Stimulated activated CD8-positive, alpha-beta memory T cell treated with anti-CD3 and anti-CD28 coated beads, Interleukin-7, amount 100 ng/mL, for 24 hours (primary cell): ENCODE measurements around the gene GRID1.
A peak's percentile ranks its signal among the peaks of the same experiment; 100 is the strongest.
"Not testable (repeated sequence)": the region's sequence is repeated elsewhere in the genome, so short reads cannot be mapped to it uniquely, and the experiment has no call there.

ENCODE experiments used
- DNase-seq: peaks from one replicate; pipeline ENCODE4 v3.0.0-alpha.2; 2020; ENCODE audit warnings: low read depth

Gene GRID1

DNA sequence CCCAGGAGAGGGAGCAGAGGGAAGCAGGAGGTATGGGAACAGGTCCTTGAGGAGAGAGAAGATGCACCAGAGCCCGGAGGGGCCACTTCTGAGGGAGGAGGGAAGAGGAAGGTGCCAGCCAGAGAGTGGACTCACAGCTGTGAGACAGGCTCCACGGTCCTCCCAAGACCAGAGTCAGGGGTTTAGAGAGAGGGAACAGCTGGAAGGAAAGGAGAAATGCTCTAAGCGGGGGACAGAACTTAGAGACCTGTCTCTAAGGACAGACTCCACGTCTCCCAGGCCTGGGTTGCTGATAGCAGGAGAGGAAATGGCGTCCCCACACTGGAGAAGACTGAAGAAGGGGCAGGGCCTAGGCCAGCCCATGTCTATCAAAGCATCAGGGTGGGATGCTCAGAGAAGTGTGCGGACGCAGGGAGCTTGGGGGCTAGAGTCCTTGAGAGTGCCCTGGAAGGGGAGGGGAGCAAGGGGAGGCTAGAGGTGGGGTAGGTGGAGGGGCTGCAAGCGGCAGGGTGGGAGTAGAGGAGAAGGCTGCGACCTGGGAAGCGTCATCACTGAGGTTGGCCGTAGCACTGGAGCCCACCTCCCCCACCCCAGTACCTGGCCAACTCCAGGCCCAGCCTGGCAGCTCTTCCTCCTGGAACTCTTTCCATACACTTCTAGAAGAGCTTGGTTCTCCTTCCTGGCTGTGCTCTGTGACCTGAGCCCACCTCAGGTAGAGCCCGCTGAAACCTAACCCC, 25.6 kb upstream of the GRID1 start:
- DNase-seq, result no peak

DNA sequence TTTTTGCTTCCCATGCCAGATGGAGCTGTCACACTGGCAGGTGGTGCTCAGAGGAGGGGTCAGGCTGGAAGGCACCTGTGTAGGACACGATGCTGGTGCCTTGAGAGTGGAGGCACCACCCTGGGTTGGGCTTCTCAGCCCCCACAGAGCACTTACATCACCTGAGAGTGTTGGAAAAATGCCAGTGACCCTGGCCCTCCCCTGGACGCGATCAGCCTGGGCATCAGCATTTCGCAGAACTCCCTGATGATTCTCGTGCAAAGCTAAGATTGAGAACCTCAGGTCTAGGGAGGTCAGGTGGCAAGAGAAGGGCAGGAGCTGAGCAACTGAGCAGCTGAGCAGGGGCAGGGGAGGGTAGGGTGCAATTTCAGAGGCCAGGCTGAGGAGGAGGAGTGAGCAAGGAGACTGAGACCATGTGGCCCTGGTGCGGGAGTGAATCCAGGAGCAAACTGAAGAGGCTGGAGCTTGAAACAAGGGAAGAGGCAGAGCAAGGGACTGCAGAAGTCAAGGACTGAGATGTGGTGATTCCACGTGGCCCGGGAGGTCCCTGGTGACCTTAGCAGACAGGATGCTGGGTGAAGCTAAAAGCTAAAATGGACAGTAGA, 24.7 kb upstream of the GRID1 start:
- DNase-seq, result no peak

DNA sequence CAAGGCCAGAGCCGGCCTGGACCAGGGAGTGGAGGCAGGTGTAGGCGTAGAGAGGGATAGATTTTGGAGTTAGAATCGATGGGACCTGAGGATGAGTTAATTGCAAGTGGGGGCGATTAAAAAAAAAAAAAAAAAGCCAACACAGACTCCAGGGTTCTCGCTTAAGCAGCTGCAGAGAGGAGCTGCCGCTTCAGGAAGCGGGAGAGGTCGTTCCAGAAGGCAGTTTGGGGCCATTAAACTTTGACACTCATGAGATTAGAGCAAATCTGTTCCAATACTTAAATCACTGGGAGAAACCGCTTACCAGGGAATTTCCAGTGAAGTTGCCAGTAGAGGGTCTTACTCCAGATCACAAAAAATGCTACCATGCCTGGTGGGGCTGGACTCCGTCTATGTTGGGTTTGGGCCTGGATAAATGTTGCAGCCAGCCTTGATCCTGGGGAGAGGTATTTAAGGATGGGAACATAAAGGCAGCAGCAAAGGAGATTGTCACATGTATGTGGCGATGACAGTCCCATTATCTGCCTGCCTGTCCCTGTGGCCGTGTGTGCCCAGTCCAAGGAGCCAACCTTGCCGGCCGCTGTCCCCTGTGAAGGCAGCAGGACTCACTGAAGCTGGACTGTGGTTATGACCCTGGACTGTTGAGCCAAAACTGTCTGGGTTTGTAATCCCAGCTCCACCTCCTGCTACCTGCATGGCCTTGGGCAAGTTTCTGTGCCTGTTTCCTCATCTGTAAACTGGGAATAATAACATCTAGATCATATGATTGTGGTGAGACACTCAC, 23.9 kb upstream of the GRID1 start:
- DNase-seq, result no peak

DNA sequence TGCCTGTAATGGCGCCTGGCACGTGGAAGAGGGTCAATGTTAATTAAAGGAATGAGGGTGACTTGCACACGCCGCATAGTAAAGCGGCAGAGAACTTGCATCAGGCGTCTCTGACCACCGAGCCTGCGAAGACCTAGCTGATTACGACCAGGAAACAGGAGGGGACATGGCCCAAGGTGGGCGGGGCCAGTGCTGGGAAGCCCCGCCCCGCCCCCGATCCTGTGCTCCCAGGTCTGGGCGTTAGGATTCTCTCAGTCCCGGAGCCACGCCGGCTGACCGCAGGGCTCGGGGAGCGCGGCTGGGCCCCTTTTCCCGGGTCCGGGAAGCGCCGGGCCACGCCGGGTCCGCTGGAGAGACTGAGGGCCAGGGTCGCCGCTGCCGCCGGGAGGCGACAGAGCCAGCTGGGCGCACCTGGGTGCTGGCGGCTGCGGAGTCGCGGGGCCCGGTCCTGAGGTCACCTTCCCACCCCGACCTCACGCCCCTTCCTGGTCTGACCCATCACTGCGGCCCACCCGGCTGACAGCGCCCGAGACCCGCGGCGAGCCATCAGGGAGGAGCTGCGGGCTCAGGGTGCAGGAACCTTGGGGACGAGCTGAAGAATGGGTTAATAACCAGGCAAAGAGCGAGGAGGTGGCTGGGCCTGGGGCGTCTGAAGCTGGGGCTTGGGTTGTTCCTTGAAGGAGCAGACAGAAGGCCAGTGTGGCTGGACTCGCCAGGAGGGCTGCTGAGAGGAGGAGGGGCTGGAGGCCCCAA, 23.0 kb upstream of the GRID1 start:
- DNase-seq, result no peak

DNA sequence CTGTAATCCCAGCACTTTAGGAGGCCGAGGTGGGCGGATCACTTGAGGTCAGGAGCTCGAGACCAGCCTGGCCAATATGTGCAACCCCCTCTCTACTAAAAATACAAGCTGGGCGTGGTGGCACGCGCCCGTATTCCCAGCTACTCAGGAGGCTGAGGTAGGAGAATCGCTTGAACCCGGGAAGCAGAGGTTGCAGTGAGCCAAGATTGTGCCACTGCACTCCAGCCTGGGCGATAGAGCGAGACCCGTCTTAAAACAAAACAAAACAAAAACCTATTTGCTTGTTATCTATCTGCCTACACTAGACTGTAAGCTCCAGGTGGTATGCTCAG, 22.5 kb upstream of the GRID1 start:
- DNase-seq, result not testable (repeated sequence)

DNA sequence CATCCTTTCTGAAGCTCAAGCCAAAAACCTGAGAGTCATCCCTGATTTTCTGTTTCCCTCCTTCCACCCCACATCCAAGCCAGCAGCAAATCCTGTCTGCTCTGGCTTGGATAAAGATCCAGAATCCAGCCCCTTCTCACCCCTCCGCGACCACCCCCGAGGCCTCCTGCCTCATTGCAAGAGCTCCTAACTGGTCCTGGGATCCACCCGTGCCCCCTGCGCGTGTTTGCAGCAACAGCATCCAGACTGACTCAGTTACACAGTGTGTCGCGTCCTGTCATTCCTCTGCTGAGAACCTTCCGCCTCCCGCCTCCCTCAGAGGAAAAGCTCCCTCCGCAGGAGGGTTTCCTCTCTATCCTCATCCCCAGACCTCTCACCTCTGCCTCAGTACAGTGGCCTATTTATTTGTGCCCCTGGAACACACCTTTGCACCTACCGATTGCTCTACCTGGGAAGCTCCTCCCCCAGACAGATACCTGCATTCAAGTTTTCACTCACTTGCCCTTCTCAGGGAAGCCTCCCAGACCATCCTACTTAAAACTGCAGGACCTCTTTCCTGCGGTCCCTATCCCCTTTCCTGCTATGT, 21.6 kb upstream of the GRID1 start:
- no peak for DNase-seq

DNA sequence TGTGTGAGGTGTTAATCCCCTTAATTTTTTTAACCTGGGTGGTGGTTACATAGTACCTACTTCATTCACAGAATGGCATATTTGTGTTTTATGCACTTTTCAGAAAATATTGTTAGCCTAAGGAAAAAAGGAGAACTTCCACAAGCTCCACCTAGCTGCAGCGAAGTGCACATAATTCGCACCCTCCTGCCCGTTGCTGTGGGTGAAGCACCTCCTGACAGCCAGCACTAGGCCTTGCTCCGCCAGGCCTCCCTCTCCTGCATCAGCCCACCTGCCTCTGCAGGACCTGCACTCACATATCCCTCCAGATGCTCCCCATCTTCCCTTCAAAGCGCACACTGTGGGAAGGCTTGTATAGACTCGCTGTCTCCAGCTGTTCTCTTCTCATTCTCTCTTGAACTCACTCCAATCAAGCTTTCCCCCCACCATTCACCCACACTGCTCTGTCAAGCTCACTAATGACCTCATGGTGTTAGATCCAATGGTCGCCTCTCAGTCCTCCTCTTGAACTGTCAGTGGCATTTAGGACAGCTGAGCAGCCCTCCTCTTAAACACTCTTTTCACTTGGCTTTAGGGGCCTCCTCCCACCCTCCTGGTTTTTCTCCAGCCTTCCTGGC, 20.7 kb upstream of the GRID1 start:
- no peak for DNase-seq

DNA sequence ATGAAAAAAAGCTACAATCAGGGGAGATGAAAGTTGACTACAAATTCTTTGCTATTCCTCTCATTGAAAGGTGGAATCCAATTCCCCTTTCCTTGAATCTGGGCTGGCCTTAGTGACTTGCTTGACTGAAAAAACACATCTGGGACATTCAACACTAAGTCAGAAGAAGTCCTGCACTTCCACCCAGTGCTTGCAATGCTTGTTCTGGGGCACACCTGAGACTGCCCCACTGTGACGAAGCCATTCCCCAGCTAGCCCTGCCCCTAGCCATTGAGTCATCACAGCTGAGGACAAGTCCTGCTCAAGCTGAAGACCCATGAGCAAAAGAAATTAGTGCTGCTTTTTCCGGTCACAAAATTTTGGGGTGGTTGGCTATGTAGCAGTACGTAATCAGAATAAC, 19.2 kb upstream of the GRID1 start:
- no peak for DNase-seq

DNA sequence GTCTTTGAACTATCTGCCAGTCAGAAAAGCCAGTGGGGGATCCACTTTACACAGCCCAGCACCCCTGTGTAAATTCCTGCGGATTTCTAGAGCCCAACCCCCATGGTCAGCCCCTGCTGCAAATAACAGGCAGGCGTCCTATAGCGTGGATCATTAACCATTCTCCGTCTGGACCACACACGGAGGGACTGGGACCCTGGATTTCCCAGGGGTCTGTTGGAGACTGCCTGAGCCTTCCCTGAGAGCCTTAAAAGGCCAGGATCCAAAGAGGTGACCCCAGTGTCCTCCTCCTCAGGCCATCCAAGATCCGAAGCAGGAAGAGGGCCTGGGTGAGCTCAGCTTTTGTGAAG, 11.2 kb upstream of the GRID1 start:
- no peak for DNase-seq

DNA sequence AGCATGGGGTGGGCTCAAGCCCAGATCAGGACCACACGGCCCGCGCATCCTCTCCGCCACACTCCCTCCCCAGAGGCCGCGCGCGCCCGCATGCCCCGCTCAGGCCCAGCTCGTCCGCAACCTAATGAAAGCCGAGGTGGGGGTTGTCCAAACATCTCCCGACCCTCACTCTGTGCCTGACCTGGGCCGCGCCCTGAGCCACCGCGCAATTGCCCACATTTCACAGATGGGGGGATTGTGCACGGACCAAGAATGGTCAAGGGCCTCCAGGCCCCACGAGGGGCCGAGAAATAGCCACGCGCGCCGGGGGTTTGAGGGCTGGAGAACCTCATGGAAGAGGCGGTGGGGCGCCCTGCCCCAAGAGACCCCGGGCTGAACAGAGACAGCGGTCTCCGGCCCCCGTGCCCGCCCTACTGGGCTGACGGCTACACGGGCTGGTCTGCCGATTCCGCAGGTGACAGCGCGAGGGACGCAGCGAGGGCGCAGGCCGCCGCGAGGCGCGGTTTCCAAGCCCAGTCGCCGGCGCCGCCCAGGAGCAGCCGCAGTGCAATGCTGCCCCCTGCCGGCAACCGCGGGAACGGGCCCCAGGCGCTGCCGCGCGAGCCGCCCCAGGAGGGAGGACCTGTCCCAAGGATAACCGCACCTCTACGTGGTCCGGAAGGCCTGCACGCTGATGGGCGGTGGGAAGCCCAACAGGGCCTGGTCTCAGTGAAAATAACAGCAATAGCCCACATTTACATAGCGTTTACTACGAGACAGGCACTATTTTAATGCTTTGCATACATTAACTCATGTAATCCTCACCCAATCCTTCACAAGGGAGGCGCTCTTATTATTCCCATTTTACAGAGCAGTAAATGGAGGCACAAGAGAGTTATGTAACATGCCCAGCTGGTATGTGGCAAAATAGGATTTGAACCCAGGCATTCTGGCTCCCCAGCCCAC, 10.5 kb upstream of the GRID1 start:
- peak; percentile 73 for DNase-seq

DNA sequence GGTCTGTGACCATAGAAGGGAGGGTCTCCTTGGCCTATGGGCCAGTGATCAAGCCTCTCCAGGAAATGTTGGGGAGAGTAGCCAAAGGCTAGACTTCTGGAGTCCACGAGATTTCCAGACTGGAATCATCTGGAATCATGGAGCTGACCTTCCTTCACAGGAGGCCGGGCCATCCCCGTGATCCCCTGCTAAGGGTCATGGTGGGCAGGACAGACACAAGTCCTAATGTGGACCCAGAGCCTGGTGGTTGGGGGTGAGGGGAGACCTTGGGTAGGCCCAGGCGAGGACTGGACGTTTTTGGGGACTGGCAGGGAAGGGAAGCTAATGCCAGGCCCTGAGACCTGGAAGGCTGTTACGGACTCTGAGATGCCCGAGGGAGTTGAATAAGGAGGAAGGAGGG, 9.8 kb upstream of the GRID1 start:
- no peak for DNase-seq

DNA sequence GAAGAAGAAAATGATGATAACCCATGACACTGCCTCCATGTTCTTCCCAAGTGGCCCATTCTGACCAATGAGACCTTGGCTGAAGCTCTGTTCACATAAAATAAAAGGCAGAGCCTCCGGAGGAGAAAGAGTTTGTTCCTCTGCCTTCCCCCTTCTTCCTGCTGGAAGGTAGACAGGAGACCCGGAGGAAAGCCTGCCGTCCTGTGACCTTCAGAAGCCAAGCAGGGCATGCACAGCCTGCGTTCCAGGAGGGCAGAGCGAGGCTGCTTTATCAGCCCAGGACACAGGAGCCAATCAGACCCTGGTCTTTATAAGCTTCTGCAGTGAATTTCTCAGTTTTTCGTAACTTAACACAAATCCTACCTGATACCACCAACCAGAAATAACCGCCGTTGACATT, 8.6 kb upstream of the GRID1 start:
- DNase-seq, result no peak

DNA sequence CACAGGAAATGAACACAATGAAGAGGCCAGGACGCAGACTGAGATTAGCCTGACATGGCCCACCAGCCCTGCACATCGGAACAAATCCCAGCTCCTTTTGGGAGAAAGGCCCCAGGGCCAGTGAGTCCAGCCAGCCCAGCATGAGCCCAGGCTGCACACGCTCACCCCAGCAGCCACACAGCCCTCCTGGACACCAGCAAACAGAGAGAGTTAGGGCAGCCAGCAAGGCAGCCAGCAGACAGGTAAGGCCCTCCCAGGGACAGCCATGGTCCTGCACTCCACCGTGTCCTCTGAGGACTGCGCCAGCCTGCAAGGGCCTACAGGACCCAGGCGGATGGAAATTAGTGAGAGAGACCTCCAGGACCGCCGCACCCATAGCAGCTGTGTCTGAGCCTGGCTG, 8.1 kb upstream of the GRID1 start:
- DNase-seq, result no peak

DNA sequence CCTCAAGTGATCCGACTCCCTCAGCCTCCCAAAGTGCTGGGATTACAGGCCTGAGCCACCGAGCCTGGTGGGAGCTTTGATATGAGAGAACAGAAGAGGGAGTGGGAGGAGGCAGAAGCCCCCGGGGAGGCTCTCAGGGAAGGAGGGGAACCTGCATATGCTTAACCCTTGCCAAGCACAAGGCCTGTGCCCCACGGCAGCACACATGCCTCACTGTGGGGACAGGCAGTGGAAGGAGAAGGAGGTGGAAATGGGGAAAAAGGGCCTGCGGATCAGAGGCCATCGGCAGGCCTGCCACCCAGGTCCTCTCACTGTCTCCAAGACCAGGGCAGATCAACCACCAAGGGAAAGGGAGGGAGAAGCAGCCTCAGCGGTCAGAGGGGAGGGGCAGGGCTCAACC, 7.2 kb upstream of the GRID1 start:
- no peak for DNase-seq

DNA sequence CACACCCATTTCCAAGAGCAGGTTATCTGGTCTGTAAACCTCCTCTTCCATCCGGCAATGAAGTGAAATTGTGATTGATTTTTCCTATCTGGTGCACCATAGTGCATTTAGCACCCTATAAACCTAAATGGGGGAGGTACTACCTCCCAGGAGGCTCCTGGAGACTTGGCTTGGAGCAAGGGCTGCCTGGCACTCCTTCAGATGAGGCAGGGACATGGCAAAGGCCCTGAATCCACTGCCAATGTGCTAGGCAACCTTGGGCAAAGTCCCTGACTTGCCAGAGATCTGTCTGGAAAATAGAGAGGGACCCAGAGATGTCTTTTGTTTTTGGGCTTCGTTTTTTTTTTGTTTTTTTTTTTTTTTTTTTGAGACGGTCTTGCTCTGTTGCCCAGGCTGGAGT, 6.7 kb upstream of the GRID1 start:
- no peak for DNase-seq

DNA sequence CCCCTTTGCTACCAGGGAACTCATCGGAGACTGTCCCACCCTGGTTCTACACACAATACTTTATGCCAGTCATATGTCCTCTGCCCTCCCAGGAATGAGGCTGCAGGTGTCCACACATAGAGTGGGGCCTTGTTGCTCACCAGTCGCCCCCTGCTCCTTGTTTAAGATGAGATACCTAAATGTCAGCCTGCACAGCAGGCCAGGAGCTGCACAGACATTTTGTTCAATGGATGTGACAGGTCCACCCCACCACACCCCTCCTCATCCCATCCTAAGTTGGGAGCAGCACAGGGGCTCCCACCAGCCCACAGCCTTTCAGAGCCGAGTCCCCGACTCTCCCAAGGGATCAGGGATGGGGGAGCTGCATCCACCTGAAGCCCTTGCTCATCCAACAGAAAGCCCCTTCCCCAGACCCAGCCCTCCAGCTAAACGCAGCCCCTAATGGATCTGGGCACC, 6.2 kb upstream of the GRID1 start:
- DNase-seq, result no peak

DNA sequence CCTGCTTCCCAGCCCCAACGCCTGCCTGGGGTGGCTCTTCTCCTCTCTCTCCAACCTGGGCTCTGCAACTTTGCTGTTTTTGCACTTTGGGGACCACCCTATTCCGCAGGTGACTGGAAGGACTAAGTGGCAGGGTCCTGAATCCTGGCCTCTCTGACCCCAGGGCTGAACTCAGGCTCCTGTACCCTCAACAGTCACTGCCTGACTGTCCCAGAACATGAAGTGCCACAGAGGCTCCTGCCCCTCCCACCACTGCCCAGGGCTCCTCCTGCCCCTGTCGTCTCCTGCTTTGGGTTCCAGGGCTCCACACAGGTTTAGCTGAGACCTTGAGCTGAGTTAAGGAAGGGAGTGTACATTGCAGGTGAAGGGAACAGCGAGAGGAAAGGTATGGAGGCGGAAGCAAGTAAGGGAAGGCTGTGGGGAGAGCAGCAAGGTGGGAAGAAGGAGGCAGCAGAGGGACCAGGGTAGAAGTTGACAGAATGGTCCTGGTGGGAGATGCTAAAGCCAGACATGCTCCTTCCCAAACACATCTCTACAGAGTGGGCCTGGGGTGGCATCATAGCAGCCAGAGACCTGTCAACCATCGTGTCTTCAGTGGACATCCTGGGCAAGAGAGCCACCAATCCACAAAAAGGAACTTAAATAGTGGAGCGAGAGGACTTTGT, 5.7 kb upstream of the GRID1 start:
- DNase-seq, result no peak

DNA sequence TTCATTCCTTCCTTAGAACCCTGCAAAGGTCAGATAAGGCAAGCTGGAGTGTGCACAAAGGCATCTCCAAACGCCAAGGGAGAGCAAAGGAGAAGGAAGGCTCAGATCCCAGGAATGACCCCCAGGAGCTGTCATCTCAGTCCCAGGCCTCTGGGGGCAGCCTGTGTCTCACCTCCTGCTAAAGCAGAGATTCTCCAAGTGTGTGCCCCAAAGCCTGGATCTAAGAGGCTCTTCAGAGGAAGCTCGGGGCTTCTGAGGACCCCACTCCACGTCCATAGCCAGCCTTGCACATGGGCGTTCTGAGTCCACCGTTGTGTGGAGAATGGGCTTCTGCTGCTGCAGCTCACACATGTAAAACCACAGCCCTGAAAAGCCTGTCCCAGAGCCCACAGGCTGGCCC, 5.1 kb upstream of the GRID1 start:
- no peak for DNase-seq

DNA sequence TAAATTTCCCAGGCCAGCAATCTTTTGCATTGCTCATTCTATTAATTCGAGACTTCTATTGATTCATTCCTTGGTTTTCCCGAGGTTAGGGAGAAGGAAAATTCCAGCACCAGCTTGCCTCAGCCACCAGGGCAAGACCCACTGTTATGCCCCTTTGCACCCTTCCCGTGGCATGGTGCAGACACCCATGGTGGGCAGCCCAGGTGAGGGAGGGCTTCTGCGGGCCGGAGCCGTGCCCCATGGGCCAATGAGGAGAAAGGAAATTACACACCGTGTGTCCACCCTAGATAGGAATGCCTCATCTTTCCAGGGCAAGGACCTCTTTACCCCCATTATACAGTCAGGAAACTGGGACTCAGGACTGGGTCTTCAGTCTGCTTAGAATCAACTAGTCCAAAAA, 4.5 kb upstream of the GRID1 start:
- DNase-seq, result no peak

DNA sequence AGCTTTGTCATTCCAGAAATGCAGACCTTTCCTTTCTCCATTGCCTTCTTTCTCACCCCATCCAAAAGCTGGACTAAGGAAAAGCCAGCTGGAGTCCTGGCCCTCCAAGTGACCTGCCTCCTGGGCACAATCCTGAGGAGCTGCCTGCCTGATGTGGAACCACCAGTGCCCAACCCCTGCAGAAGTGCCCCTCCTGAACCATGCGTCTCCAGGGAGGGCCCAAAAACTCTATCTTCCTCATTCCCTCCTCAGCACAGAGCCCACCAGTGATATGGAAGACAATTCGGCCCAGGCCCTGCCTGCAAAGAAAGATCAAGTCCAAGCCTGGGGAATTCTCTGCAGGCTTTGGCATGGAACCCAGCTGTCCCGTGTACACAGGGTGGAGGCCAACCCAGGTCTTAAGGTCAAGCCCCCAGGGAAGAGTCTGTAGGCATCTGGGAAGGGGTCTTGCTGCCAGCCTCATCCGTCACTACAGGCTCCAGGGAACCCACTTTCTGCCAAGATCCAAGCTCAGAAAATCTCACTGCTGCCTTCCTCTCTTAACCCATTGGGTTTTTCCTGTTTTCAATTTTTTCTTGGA, 3.5 kb upstream of the GRID1 start:
- no peak for DNase-seq
